ENCODE results near the gene ADAM11. TPM values are rescaled to one million over a fixed set of nuclear protein-coding genes. Genes with fewer than 3 reads are reported as not detected.

ADAM11 gene
- total RNA-seq, 1 donor from 2014 or later = 0.43 TPM

GRCh38 chr17:44778656-44779210 is 19.9 kb downstream of the ADAM11 start:
- Histone ChIP-seq H3K36me3 (no peaks in the 10 kb centered on the region), H3K4me1 (peaks cover 19% of the 10 kb centered on the region), H3K9me3 (no peaks in the 10 kb centered on the region), H3K27ac (no peak overlapping the region), H3K4me3 (peak overlapping the region; percentile 35), H3K27me3 (peaks cover 5% of the 10 kb centered on the region)
- no peak for ATAC-seq
- no peak for TF ChIP-seq CTCF (IDR thresholded peaks at IDR 0.05)
- DNase-seq = no peak
- intact Hi-C loops (cut with DNase I) = loop anchor here (5.0 kb wide), 1 partner anchor 89 kb away; no protein-coding TSS in a partner anchor

- ATAC-seq (peak; percentile 53), DNase-seq (peak; percentile 87)
- no peaks in the 10 kb centered on the region for H3K36me3 ChIP-seq
- TF ChIP-seq CTCF (IDR thresholded peaks at IDR 0.05) = peak; percentile 88
- H3K27me3 ChIP-seq = peaks cover 5% of the 10 kb centered on the region
- H3K4me1 ChIP-seq = peaks cover 19% of the 10 kb centered on the region
- intact Hi-C loops (cut with DNase I) = loop anchor here (5.0 kb wide), 1 partner anchor 88 kb away; no protein-coding TSS in a partner anchor
- H3K4me3 ChIP-seq = peak overlapping the region; percentile 35
- no peak overlapping the region for H3K27ac ChIP-seq
- H3K9me3 ChIP-seq = no peaks in the 10 kb centered on the region
These were observed 20.6 kb downstream of the ADAM11 start for GRCh38 chr17:44779211-44780025.

- Histone ChIP-seq H3K27ac (no peak overlapping the region), H3K9me3 (no peaks in the 10 kb centered on the region), H3K4me1 (peaks cover 16% of the 10 kb centered on the region), H3K36me3 (no peaks in the 10 kb centered on the region), H3K27me3 (peaks cover 5% of the 10 kb centered on the region), H3K4me3 (no peak overlapping the region)
- ATAC-seq = no peak
- intact Hi-C loops (cut with DNase I) = no loop called here
- no peak for DNase-seq
- TF ChIP-seq CTCF (IDR thresholded peaks at IDR 0.05) = no peak
These were observed 21.4 kb downstream of the ADAM11 start for GRCh38 chr17:44780161-44780560.

- H3K27me3 ChIP-seq = peaks cover 5% of the 10 kb centered on the region
- no peak overlapping the region for H3K4me3 ChIP-seq
- H3K36me3 ChIP-seq = no peaks in the 10 kb centered on the region
- no peaks in the 10 kb centered on the region for H3K9me3 ChIP-seq
- ATAC-seq = no peak
- peaks cover 16% of the 10 kb centered on the region for H3K4me1 ChIP-seq
- no peak overlapping the region for H3K27ac ChIP-seq
- intact Hi-C loops (cut with DNase I) = no loop called here
- no peak for TF ChIP-seq CTCF (IDR thresholded peaks at IDR 0.05)
- DNase-seq = peak; percentile 43
These were observed 22.2 kb downstream of the ADAM11 start for GRCh38 chr17:44780845-44781480.

GRCh38 chr17:44781551-44782325 is 22.9 kb downstream of the ADAM11 start:
- Histone ChIP-seq H3K27ac (peak overlapping the region; percentile 73), H3K4me1 (peaks cover 23% of the 10 kb centered on the region), H3K9me3 (no peaks in the 10 kb centered on the region), H3K36me3 (no peaks in the 10 kb centered on the region), H3K4me3 (no peak overlapping the region), H3K27me3 (peaks cover 5% of the 10 kb centered on the region)
- no peak for TF ChIP-seq CTCF (IDR thresholded peaks at IDR 0.05)
- peak; percentile 65 for DNase-seq
- intact Hi-C loops (cut with DNase I) = no loop called here
- peak; percentile 24 for ATAC-seq
